ENCODE results near the gene SRRM4. TPM values are rescaled to one million over a fixed set of nuclear protein-coding genes. Genes with fewer than 3 reads are reported as not detected.
A peak's percentile ranks its signal among the peaks of the same experiment; 100 is the strongest.
"Not testable (repeated sequence)": the region's sequence is repeated elsewhere in the genome, so short reads cannot be mapped to it uniquely, and the experiment has no call there.

SRRM4 gene
- total and polyA plus RNA-seq, 8 donors, result 0.05 to 0.48 (median 0.39) TPM; not detected in 1

DNA sequence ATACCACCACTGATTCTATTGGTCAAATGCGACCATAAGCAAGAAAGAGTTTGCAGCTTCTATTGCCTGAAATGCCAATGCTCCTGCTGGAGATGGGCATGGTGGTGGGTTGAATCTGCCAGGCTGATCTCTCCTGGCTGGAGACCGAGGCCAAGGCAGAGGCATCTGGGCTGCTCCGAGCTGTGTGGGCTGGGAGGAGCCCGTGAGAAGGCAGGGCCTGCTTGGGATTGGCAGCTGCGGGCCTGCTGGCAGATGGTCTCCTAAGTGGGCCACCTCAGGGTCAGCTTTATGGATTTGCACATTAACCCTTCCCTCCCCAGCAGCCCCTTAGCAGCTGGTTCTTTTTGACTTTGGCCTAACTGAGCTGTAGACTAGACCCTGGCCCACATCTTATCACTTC, 25.4 kb downstream of the SRRM4 start:
- DNase-seq, result peak in 2 of 4 donors; percentile 32 to 53
- no peaks in the 10 kb centered on the region for H3K4me1 ChIP-seq
- peaks cover 0 to 32% of the 10 kb centered on the region in 2 donors for H3K27me3 ChIP-seq
- TF ChIP-seq, protein P1, sequence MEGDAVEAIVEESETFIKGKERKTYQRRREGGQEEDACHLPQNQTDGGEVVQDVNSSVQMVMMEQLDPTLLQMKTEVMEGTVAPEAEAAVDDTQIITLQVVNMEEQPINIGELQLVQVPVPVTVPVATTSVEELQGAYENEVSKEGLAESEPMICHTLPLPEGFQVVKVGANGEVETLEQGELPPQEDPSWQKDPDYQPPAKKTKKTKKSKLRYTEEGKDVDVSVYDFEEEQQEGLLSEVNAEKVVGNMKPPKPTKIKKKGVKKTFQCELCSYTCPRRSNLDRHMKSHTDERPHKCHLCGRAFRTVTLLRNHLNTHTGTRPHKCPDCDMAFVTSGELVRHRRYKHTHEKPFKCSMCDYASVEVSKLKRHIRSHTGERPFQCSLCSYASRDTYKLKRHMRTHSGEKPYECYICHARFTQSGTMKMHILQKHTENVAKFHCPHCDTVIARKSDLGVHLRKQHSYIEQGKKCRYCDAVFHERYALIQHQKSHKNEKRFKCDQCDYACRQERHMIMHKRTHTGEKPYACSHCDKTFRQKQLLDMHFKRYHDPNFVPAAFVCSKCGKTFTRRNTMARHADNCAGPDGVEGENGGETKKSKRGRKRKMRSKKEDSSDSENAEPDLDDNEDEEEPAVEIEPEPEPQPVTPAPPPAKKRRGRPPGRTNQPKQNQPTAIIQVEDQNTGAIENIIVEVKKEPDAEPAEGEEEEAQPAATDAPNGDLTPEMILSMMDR (IDR thresholded peaks at IDR 0.05), result no peak
- no peak for ATAC-seq
- no peak overlapping the region for H3K4me3 ChIP-seq
- intact Hi-C loops (cut with DNase I), result no loop called here
- H3K27ac ChIP-seq, result no peak overlapping the region
- no peaks in the 10 kb centered on the region for H3K36me3 ChIP-seq
- H3K9me3 ChIP-seq, result peaks cover 0 to 8% of the 10 kb centered on the region in 2 donors

DNA sequence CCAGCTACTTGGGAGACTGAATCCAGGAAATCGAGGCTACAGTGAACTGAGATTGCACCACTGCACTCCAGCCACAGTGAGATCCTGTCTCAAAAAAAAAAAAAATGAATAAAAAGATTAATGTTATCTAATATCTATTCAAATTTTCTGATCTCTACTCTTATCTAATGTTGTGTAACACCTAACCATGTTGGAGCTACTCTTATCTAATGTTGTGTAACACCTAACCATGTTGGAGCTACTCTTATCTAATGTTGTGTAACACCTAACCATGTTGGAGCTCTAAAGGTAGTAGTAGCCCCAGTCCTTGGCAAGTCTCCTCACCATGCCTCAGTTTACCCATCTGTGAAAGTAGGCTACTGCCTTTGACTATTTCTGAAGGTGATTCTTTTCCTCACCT, 26.9 kb downstream of the SRRM4 start:
- peaks cover 0 to 23% of the 10 kb centered on the region in 2 donors for H3K27me3 ChIP-seq
- DNase-seq; H3K4me3 ChIP-seq; intact Hi-C loops (cut with DNase I); H3K9me3 ChIP-seq; H3K36me3 ChIP-seq; H3K27ac ChIP-seq; H3K4me1 ChIP-seq: not testable (repeated sequence)
- ATAC-seq, result peak; percentile 27

DNA sequence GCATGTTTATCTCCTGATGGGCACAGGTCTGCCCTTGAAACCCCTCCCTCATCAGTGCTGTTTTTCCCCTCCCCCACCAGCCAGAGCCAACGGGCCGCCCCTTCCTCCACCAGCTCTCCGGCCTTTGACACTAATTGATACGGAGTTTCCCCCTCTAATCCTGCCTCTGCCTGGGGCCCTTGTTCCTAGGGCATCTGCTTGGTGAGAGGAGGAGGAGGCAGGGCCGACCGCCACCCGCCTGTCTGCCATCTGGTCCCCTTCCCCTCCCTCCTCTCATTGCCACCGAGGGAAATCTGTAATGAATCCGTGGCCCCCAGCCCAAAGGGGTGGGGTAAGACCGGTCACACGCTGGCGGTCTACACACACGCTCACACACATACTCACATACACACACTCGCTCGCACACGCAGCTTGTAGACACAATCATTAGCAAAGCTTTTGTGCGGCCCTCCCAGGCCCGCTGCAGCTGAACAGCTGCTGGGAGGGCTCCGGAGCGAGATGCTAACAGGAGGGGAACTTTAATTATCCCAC, 27.4 kb downstream of the SRRM4 start:
- H3K9me3 ChIP-seq, result peaks cover 0 to 8% of the 10 kb centered on the region in 2 donors
- TF ChIP-seq, protein P1 (IDR thresholded peaks at IDR 0.05), result no peak
- H3K27me3 ChIP-seq, result peaks cover 0 to 23% of the 10 kb centered on the region in 2 donors
- peak in 1 of 4 donors; percentile 44 for DNase-seq
- ATAC-seq, result no peak
- no peaks in the 10 kb centered on the region for H3K4me1 ChIP-seq
- intact Hi-C loops (cut with DNase I), result no loop called here
- no peak overlapping the region for H3K4me3 ChIP-seq
- no peak overlapping the region for H3K27ac ChIP-seq
- no peaks in the 10 kb centered on the region for H3K36me3 ChIP-seq

DNA sequence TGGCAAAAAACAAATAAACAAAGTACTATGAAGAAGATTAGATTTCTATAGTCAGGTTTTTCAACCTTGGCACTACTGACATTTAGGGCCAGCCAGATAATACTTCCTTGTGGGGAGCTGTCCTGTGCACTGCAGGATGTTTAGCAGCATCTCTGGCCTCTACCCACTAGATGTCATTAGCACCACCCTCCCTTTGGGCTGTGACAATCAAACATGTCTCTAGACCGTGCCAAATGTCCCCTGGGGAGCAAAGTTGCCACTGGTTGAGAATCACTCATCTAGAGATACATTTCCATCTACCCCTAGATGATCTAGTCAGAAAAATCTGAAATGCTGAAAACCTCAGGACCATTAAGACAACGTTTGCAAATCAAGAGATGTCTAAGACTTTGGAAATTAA, 29.9 kb downstream of the SRRM4 start:
- ATAC-seq (no peak), DNase-seq (no peak)
- Histone ChIP-seq H3K4me1 (no peaks in the 10 kb centered on the region), H3K27me3 (peaks cover 0 to 31% of the 10 kb centered on the region in 2 donors), H3K4me3 (no peak overlapping the region), H3K36me3 (no peaks in the 10 kb centered on the region), H3K27ac (no peak overlapping the region), H3K9me3 (peaks cover 0 to 8% of the 10 kb centered on the region in 2 donors)
- intact Hi-C loops (cut with DNase I), result no loop called here
- TF ChIP-seq, protein P1 (IDR thresholded peaks at IDR 0.05), result no peak

DNA sequence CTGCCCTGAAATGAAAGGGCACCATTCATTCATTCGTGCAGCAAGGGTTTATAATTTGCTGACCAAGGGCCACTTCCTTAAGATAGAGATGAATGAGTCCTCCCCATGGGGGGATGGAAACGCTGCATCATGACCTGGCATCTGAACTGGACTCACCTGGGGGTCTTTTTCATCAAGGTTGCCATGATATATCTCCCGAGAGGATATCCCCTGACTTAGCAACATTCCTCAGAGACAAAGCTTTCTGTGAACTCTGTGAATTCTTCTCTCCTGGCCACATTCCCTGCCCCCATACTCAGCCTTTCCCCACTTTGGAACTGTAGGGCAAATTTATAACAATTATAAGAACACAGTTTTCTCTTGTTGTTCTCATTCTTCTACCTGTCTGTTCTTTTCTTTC, 30.8 kb downstream of the SRRM4 start:
- Histone ChIP-seq H3K4me3 (no peak overlapping the region), H3K27me3 (peaks cover 0 to 34% of the 10 kb centered on the region in 2 donors), H3K27ac (no peak overlapping the region), H3K4me1 (no peaks in the 10 kb centered on the region), H3K9me3 (peaks cover 0 to 8% of the 10 kb centered on the region in 2 donors), H3K36me3 (no peaks in the 10 kb centered on the region)
- DNase-seq (no peak), ATAC-seq (no peak)
- intact Hi-C loops (cut with DNase I), result no loop called here
- TF ChIP-seq, protein P1 (IDR thresholded peaks at IDR 0.05), result no peak

DNA sequence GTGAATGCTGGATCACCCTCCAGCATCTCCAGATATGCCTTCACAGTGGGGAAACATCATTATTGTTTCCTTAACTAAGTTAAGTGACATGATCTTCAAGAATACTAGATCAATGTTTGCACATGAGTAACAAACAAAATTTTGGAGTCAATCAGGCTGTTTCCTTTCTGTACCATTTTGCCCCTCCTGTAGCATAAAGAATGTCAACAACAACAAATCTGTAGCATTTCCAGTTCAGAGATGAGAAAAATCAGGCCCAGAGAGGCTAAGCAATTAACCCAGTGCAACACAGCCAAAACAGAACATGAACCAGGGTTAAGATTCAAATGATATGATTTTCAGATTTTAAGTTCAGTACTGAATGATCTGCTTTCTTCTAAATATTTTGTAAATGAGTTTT, 31.7 kb downstream of the SRRM4 start:
- Histone ChIP-seq H3K4me1 (no peaks in the 10 kb centered on the region), H3K4me3 (no peak overlapping the region), H3K27me3 (peaks cover 0 to 40% of the 10 kb centered on the region in 2 donors), H3K9me3 (peaks cover 0 to 8% of the 10 kb centered on the region in 2 donors), H3K36me3 (no peaks in the 10 kb centered on the region), H3K27ac (no peak overlapping the region)
- TF ChIP-seq, protein P1 (IDR thresholded peaks at IDR 0.05), result no peak
- intact Hi-C loops (cut with DNase I), result no loop called here
- ATAC-seq (no peak), DNase-seq (no peak)
